Measurements from ENCODE around the gene C6orf62. TPM values are rescaled to one million over a fixed set of nuclear protein-coding genes. Genes with fewer than 3 reads are reported as not detected.
A peak's percentile ranks its signal among the peaks of the same experiment; 100 is the strongest.

The C6orf62 gene
- total and polyA plus RNA-seq, 2 experiments from 2014 or later = 27.2 to 64.1 TPM

DNA sequence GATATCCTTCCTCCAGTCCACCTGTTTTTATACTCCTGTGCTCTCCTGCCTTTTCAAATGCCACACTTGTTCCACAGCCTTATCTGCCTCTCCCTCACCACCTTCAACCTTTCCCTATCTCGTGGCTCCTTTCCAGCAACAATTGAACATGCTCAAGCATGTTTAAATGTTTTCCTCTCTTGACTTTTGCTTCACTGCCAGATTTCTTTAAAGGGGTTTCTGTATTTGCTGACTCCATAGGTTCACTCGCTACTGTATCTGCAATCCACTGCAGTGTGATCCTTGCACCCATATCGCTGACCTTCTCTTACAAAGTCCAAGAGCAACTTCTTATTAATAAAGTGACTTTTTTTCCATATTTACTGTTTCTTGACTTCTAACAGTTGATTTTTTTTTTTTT, 44.6 kb upstream of the C6orf62 start:
- no peaks in the 10 kb centered on the region for H3K27me3 ChIP-seq
- H3K9me2 ChIP-seq (replicated peaks; ENCODE audit: insufficient read depth) = no peaks in the 10 kb centered on the region
- WGBS (ENCODE audit: low lambda C conversion rate, missing lambda C conversion rate) = 65% methylated on average over 3 of the region's 3 CpGs
- peak overlapping the region; percentile 28 for H3K27ac ChIP-seq
- H2AFZ ChIP-seq = no peak overlapping the region
- H4K20me1 ChIP-seq (ENCODE audit: insufficient read depth, poor library complexity, severe bottlenecking) = no peaks in the 10 kb centered on the region
- H3K4me2 ChIP-seq = no peak overlapping the region
- H3K9me3 ChIP-seq (ENCODE audit: low read depth) = no peaks in the 10 kb centered on the region
- no peaks in the 10 kb centered on the region for H3K79me2 ChIP-seq
- TF ChIP-seq, protein P1, sequence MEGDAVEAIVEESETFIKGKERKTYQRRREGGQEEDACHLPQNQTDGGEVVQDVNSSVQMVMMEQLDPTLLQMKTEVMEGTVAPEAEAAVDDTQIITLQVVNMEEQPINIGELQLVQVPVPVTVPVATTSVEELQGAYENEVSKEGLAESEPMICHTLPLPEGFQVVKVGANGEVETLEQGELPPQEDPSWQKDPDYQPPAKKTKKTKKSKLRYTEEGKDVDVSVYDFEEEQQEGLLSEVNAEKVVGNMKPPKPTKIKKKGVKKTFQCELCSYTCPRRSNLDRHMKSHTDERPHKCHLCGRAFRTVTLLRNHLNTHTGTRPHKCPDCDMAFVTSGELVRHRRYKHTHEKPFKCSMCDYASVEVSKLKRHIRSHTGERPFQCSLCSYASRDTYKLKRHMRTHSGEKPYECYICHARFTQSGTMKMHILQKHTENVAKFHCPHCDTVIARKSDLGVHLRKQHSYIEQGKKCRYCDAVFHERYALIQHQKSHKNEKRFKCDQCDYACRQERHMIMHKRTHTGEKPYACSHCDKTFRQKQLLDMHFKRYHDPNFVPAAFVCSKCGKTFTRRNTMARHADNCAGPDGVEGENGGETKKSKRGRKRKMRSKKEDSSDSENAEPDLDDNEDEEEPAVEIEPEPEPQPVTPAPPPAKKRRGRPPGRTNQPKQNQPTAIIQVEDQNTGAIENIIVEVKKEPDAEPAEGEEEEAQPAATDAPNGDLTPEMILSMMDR (IDR thresholded peaks at IDR 0.05; ENCODE audit: poor library complexity) = no peak
- TF ChIP-seq EZH2phosphoT487 (IDR thresholded peaks at IDR 0.05; ENCODE audit: low read depth, severe bottlenecking, unreplicated experiment) = no peak
- no peak for TF ChIP-seq EZH2 (IDR thresholded peaks at IDR 0.05; ENCODE audit: borderline replicate concordance)
- H3K4me1 ChIP-seq (ENCODE audit: insufficient read depth) = peaks cover 4% of the 10 kb centered on the region
- H3K36me3 ChIP-seq (replicated peaks; ENCODE audit: insufficient read depth, low read depth) = no peaks in the 10 kb centered on the region
- no peak overlapping the region for H3K4me3 ChIP-seq
- peak; percentile 23 for DNase-seq (ENCODE audit: low spot score)

DNA sequence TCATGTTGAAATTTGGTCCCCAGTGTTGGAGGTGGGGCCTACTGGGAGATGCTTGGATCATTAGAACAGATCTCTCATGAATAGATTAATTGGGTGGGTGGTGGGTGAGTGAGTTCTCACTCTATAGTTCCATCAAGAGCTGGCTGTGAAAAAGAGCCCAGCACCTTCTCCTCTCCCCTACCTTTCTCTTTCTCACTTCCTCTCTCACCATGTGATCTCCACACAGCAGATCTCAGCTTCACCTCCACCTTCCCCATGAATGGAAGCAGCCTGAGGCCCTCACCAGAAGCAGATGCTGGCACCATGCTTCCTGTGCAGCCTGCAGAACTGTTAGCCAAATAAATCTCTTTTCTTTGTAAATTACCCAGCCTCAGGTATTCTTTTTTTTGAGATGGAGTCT, 42.9 kb upstream of the C6orf62 start:
- DNase-seq (ENCODE audit: low spot score) = no peak
- Histone ChIP-seq H3K4me1 (ENCODE audit: insufficient read depth) (peaks cover 4% of the 10 kb centered on the region), H2AFZ (no peak overlapping the region), H3K27ac (no peak overlapping the region), H4K20me1 (ENCODE audit: insufficient read depth, poor library complexity, severe bottlenecking) (no peaks in the 10 kb centered on the region), H3K27me3 (no peaks in the 10 kb centered on the region), H3K4me3 (no peak overlapping the region), H3K79me2 (no peaks in the 10 kb centered on the region), H3K9me2 (replicated peaks; ENCODE audit: insufficient read depth) (no peaks in the 10 kb centered on the region), H3K9me3 (ENCODE audit: low read depth) (no peaks in the 10 kb centered on the region), H3K4me2 (no peak overlapping the region), H3K36me3 (replicated peaks; ENCODE audit: insufficient read depth, low read depth) (no peaks in the 10 kb centered on the region)
- no peak for TF ChIP-seq EZH2 (IDR thresholded peaks at IDR 0.05; ENCODE audit: borderline replicate concordance)
- TF ChIP-seq, protein P1 (IDR thresholded peaks at IDR 0.05; ENCODE audit: poor library complexity) = no peak
- TF ChIP-seq EZH2phosphoT487 (IDR thresholded peaks at IDR 0.05; ENCODE audit: low read depth, severe bottlenecking, unreplicated experiment) = no peak

DNA sequence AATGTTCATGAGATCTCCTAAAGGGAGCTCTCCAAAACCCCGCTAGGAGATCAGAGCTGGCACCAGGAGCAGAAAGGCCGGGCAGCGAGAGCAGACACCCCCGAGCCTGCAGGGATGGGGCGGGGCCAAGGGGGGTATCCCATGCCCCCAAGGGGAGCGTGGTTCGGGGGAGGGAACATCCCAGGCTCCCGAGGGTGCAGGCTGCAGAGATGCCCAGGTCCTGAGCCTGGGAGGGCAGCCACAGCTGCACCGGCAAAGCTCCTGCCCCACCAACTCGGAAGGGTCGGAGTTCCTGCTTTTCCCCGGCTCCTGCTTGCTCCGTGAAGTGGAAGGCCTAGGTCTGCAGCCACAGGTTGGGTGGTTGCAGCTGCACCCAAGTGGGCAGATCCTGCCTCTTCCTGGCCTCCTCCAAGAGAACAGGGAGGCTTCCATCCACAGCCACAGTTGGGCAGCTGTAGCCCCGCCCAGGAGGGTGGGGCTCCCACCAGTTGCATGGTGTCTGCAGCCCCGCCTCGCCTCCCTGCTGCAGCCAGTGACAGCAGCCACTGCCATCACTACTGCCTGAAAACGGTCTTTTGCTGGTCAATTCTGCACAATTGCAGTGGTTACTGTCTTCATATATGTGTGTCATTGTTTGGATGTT, 42.4 kb upstream of the C6orf62 start:
- Histone ChIP-seq H3K4me1 (ENCODE audit: insufficient read depth) (peaks cover 4% of the 10 kb centered on the region), H3K27me3 (no peaks in the 10 kb centered on the region), H3K4me3 (no peak overlapping the region), H3K27ac (no peak overlapping the region), H3K9me3 (ENCODE audit: low read depth) (no peaks in the 10 kb centered on the region), H3K9me2 (replicated peaks; ENCODE audit: insufficient read depth) (no peaks in the 10 kb centered on the region), H3K4me2 (no peak overlapping the region), H3K79me2 (no peaks in the 10 kb centered on the region), H4K20me1 (ENCODE audit: insufficient read depth, poor library complexity, severe bottlenecking) (no peaks in the 10 kb centered on the region), H2AFZ (no peak overlapping the region), H3K36me3 (replicated peaks; ENCODE audit: insufficient read depth, low read depth) (no peaks in the 10 kb centered on the region)
- DNase-seq (ENCODE audit: low spot score) = no peak
- 90% methylated on average over 10 of the region's 17 CpGs for WGBS (ENCODE audit: low lambda C conversion rate, missing lambda C conversion rate)
- TF ChIP-seq, protein P1 (IDR thresholded peaks at IDR 0.05; ENCODE audit: poor library complexity) = no peak
- TF ChIP-seq EZH2 (IDR thresholded peaks at IDR 0.05; ENCODE audit: borderline replicate concordance) (no peak), EZH2phosphoT487 (IDR thresholded peaks at IDR 0.05; ENCODE audit: low read depth, severe bottlenecking, unreplicated experiment) (no peak)
